WTC11 (cell line): Measurements from ENCODE around the gene TSPO2. TPM values are rescaled to one million over a fixed set of nuclear protein-coding genes. Genes with fewer than 3 reads are reported as not detected.

Experiments
- ATAC-seq: fragments of 200-7000 bp; cut with Tn5 transposase; 2 replicates; pipeline ENCODE4 v1.10.0; 2021; ENCODE audit warnings: mild to moderate bottlenecking, moderate library complexity
- CTCF ChIA-PET: fragments of 300-600 bp; sonication (Branson Sonifier 250); formaldehyde crosslinking; loops from one replicate; lab custom pipeline; 2021; ENCODE audit warnings: antibody characterized with exemption; lab: Charles Lee
- POLR2A ChIA-PET: fragments of 350-600 bp; sonication (Branson Sonifier 250); formaldehyde crosslinking; loops from one replicate; lab custom pipeline; 2021; ENCODE audit warnings: antibody characterized with exemption; lab: Charles Lee
- DNase-seq: peaks from one replicate; pipeline ENCODE4 v3.0.0; 2021; ENCODE audit warnings: low spot score
- H3K27ac Mint-ChIP-seq: 2 replicates; pipeline ENCODE4 v1.8.0; 2021; ENCODE audit warnings: mixed read lengths
- H3K27me3 Mint-ChIP-seq: 2 replicates; pipeline ENCODE4 v1.8.0; 2021; ENCODE audit warnings: low read depth, mild to moderate bottlenecking, moderate library complexity, mixed read lengths
- H3K36me3 Mint-ChIP-seq: 2 replicates; pipeline ENCODE4 v1.8.0; 2021; ENCODE audit warnings: mixed read lengths
- H3K4me1 Mint-ChIP-seq: 2 replicates; pipeline ENCODE4 v1.8.0; 2022; ENCODE audit warnings: mixed read lengths
- H3K4me3 Mint-ChIP-seq: 2 replicates; pipeline ENCODE4 v1.8.0; 2021; ENCODE audit warnings: mild to moderate bottlenecking, moderate library complexity, mixed read lengths
- H3K9me3 Mint-ChIP-seq: 2 replicates; pipeline ENCODE4 v1.8.0; 2021; ENCODE audit warnings: mixed read lengths
- AR ChIP-seq: fragments of 250-450 bp; sonication (Bioruptor Pico); IDR thresholded peaks from 2 replicates; pipeline ENCODE4 v1.9.0; 2021; ENCODE audit warnings: mild to moderate bottlenecking
- ATF1 ChIP-seq: sonication (generic); formaldehyde crosslinking; IDR thresholded peaks from 2 replicates; pipeline ENCODE4 v1.8.1; 2023; ENCODE audit warnings: mild to moderate bottlenecking, moderate library complexity, missing genetic modification reagents
- ATF3 ChIP-seq: sonication (generic); formaldehyde crosslinking; conservative IDR thresholded peaks from 2 replicates; pipeline ENCODE4 v1.8.1; 2022; ENCODE audit warnings: mild to moderate bottlenecking, missing genetic modification reagents
- EMX1 ChIP-seq: fragments of 250-450 bp; sonication (Bioruptor Pico); IDR thresholded peaks from 2 replicates; pipeline ENCODE4 v1.8.0; 2021; ENCODE audit warnings: mild to moderate bottlenecking
- IRF2 ChIP-seq: sonication (generic); formaldehyde crosslinking; IDR thresholded peaks from 2 replicates; pipeline ENCODE4 v1.8.0; 2022; ENCODE audit warnings: low read depth, missing genetic modification reagents, borderline replicate concordance
- MLX ChIP-seq: sonication (generic); formaldehyde crosslinking; IDR thresholded peaks from 2 replicates; pipeline ENCODE4 v1.8.1; 2023; ENCODE audit warnings: mild to moderate bottlenecking, missing genetic modification reagents, moderate library complexity
- NR3C1 ChIP-seq: sonication (generic); formaldehyde crosslinking; conservative IDR thresholded peaks from 2 replicates; pipeline ENCODE4 v1.8.1; 2023; ENCODE audit warnings: low read depth, mild to moderate bottlenecking, missing genetic modification reagents
- PRRX2 ChIP-seq: fragments of 250-450 bp; sonication (Bioruptor Pico); IDR thresholded peaks from 2 replicates; pipeline ENCODE4 v1.8.0; 2021; ENCODE audit warnings: mild to moderate bottlenecking
- USF2 ChIP-seq: sonication (generic); formaldehyde crosslinking; IDR thresholded peaks from 2 replicates; pipeline ENCODE4 v1.8.1; 2023; ENCODE audit warnings: mild to moderate bottlenecking, missing genetic modification reagents, moderate library complexity
- ZNF317 ChIP-seq: sonication (generic); formaldehyde crosslinking; IDR thresholded peaks from 2 replicates; pipeline ENCODE4 v1.8.1; 2023; ENCODE audit warnings: low read depth, mild to moderate bottlenecking, moderate library complexity, missing genetic modification reagents, borderline replicate concordance
- ZNF671 ChIP-seq: fragments of 250-450 bp; sonication (Bioruptor Pico); IDR thresholded peaks from 2 replicates; pipeline ENCODE4 v1.8.0; 2021; ENCODE audit warnings: mild to moderate bottlenecking
- total RNA-seq: library from RNA; stranded (reverse); gene quantifications from 3 replicates; pipeline ENCODE4 v1.2.3, GENCODE V29; 2021
- TF ChIP-seq, protein P1 (sequence below): sonication (generic); formaldehyde crosslinking; IDR thresholded peaks from 2 replicates; pipeline ENCODE4 v1.8.0; 2023; ENCODE audit warnings: mild to moderate bottlenecking, missing genetic modification reagents
- TF ChIP-seq, protein P2 (sequence below): sonication (generic); formaldehyde crosslinking; IDR thresholded peaks from 2 replicates; pipeline ENCODE4 v1.8.1; 2022; ENCODE audit warnings: mild to moderate bottlenecking, moderate library complexity, missing genetic modification reagents
- TF ChIP-seq, protein P3 (sequence below): sonication (generic); formaldehyde crosslinking; IDR thresholded peaks from 2 replicates; pipeline ENCODE4 v1.8.1; 2022; ENCODE audit warnings: low read depth, missing genetic modification reagents, borderline replicate concordance

Gene TSPO2
- total RNA-seq, 1 experiment from 2014 or later: not detected

GRCh38 chr6:41090841-41091761, 48.8 kb downstream of the TSPO2 start (continued):
- TF ChIP-seq AR (CRISPR knock-in tag) (no peak), EMX1 (CRISPR knock-in tag) (no peak), USF2 (CRISPR knock-in tag) (no peak), ATF3 (CRISPR knock-in tag) (no peak), IRF2 (CRISPR knock-in tag) (no peak), ATF1 (no peak), NR3C1 (CRISPR knock-in tag) (no peak), PRRX2 (CRISPR knock-in tag) (no peak), MLX (CRISPR knock-in tag) (no peak), ZNF671 (CRISPR knock-in tag) (no peak)
- TF ChIP-seq, protein P1, sequence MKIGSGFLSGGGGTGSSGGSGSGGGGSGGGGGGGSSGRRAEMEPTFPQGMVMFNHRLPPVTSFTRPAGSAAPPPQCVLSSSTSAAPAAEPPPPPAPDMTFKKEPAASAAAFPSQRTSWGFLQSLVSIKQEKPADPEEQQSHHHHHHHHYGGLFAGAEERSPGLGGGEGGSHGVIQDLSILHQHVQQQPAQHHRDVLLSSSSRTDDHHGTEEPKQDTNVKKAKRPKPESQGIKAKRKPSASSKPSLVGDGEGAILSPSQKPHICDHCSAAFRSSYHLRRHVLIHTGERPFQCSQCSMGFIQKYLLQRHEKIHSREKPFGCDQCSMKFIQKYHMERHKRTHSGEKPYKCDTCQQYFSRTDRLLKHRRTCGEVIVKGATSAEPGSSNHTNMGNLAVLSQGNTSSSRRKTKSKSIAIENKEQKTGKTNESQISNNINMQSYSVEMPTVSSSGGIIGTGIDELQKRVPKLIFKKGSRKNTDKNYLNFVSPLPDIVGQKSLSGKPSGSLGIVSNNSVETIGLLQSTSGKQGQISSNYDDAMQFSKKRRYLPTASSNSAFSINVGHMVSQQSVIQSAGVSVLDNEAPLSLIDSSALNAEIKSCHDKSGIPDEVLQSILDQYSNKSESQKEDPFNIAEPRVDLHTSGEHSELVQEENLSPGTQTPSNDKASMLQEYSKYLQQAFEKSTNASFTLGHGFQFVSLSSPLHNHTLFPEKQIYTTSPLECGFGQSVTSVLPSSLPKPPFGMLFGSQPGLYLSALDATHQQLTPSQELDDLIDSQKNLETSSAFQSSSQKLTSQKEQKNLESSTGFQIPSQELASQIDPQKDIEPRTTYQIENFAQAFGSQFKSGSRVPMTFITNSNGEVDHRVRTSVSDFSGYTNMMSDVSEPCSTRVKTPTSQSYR (CRISPR knock-in tag): no peak
- TF ChIP-seq, protein P2, sequence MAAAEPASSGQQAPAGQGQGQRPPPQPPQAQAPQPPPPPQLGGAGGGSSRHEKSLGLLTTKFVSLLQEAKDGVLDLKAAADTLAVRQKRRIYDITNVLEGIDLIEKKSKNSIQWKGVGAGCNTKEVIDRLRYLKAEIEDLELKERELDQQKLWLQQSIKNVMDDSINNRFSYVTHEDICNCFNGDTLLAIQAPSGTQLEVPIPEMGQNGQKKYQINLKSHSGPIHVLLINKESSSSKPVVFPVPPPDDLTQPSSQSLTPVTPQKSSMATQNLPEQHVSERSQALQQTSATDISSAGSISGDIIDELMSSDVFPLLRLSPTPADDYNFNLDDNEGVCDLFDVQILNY (CRISPR knock-in tag): no peak
- TF ChIP-seq, protein P3, sequence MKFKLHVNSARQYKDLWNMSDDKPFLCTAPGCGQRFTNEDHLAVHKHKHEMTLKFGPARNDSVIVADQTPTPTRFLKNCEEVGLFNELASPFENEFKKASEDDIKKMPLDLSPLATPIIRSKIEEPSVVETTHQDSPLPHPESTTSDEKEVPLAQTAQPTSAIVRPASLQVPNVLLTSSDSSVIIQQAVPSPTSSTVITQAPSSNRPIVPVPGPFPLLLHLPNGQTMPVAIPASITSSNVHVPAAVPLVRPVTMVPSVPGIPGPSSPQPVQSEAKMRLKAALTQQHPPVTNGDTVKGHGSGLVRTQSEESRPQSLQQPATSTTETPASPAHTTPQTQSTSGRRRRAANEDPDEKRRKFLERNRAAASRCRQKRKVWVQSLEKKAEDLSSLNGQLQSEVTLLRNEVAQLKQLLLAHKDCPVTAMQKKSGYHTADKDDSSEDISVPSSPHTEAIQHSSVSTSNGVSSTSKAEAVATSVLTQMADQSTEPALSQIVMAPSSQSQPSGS (CRISPR knock-in tag): no peak

- no peak overlapping the region for H3K4me3 Mint-ChIP-seq
- ATAC-seq (no peak), DNase-seq (no peak)
- no peak for TF ChIP-seq ZNF317 (CRISPR knock-in tag)
- CTCF ChIA-PET: interaction anchor here (1.0 to 1.2 kb wide), 3 partner anchors 90 to 99 kb away, joined by 3 to 4 read pairs (median 4); no protein-coding TSS in a partner anchor
- H3K27me3 Mint-ChIP-seq: no peaks in the 10 kb centered on the region
- POLR2A ChIA-PET: interaction anchor here (1.3 kb wide), 1 partner anchor 8 kb away, joined by 3 read pairs; no protein-coding TSS in a partner anchor
- peaks cover 84% of the 10 kb centered on the region for H3K36me3 Mint-ChIP-seq
- no peak overlapping the region for H3K27ac Mint-ChIP-seq
- no peaks in the 10 kb centered on the region for H3K4me1 Mint-ChIP-seq
- no peaks in the 10 kb centered on the region for H3K9me3 Mint-ChIP-seq
Measured at GRCh38 chr6:41092421-41093140, 50.3 kb downstream of the TSPO2 start.
